NCI-H1092 (cell line): ENCODE measurements around the gene RABGAP1.

ENCODE experiments used
- DNase-seq: peaks from one replicate; lab custom pipeline; 2025; lab: John Stamatoyannopoulos, UW

Gene RABGAP1

GRCh38 chr9:123081824-123082223 is 141.0 kb downstream of the RABGAP1 start:
- DNase-seq = no peak

- no peak for DNase-seq
Measured at GRCh38 chr9:123083680-123084079, 142.9 kb downstream of the RABGAP1 start.

GRCh38 chr9:123084256-123084655 is 143.4 kb downstream of the RABGAP1 start:
- DNase-seq = no peak

GRCh38 chr9:123085916-123086315 is 145.1 kb downstream of the RABGAP1 start:
- no peak for DNase-seq

- DNase-seq = no peak
Measured at GRCh38 chr9:123087359-123087888, 146.6 kb downstream of the RABGAP1 start.

- DNase-seq = no peak
Measured at GRCh38 chr9:123089040-123089439, 148.2 kb downstream of the RABGAP1 start.

- no peak for DNase-seq
Measured at GRCh38 chr9:123089790-123090189, 149.0 kb downstream of the RABGAP1 start.

GRCh38 chr9:123090198-123090896 is 149.5 kb downstream of the RABGAP1 start:
- no peak for DNase-seq

GRCh38 chr9:123090956-123091355 is 150.1 kb downstream of the RABGAP1 start:
- no peak for DNase-seq

GRCh38 chr9:123091459-123091858 is 150.6 kb downstream of the RABGAP1 start:
- no peak for DNase-seq

GRCh38 chr9:123093141-123093540 is 152.3 kb downstream of the RABGAP1 start:
- no peak for DNase-seq

GRCh38 chr9:123096987-123097386 is 156.2 kb downstream of the RABGAP1 start:
- no peak for DNase-seq

- no peak for DNase-seq
Measured at GRCh38 chr9:123097430-123098095, 156.7 kb downstream of the RABGAP1 start.

- no peak for DNase-seq
Measured at GRCh38 chr9:123098096-123098459, 157.3 kb downstream of the RABGAP1 start.

- DNase-seq = no peak
Measured at GRCh38 chr9:123099042-123099441, 158.2 kb downstream of the RABGAP1 start.

- DNase-seq = no peak
Measured at GRCh38 chr9:123099548-123099947, 158.7 kb downstream of the RABGAP1 start.

- DNase-seq = no peak
Measured at GRCh38 chr9:123102375-123103113, 161.7 kb downstream of the RABGAP1 start.

GRCh38 chr9:123104807-123105206 is 164.0 kb downstream of the RABGAP1 start:
- DNase-seq = no peak

GRCh38 chr9:123105490-123105889 is 164.7 kb downstream of the RABGAP1 start:
- no peak for DNase-seq

GRCh38 chr9:123107639-123108285 is 166.9 kb downstream of the RABGAP1 start:
- no peak for DNase-seq

GRCh38 chr9:123108976-123109375 is 168.2 kb downstream of the RABGAP1 start:
- DNase-seq = no peak

- DNase-seq = no peak
Measured at GRCh38 chr9:123109540-123110279, 168.9 kb downstream of the RABGAP1 start.
